HG03378 (cell line): ENCODE data around the gene CUL3.

Source experiments
- ATAC-seq: cut with Tn5 transposase; IDR thresholded peaks from one replicate; pipeline ENCODE4 v1.9.1; 2021; ENCODE audit warnings: mild to moderate bottlenecking, moderate library complexity; ENCODE audit not compliant: unreplicated experiment

Gene CUL3

DNA sequence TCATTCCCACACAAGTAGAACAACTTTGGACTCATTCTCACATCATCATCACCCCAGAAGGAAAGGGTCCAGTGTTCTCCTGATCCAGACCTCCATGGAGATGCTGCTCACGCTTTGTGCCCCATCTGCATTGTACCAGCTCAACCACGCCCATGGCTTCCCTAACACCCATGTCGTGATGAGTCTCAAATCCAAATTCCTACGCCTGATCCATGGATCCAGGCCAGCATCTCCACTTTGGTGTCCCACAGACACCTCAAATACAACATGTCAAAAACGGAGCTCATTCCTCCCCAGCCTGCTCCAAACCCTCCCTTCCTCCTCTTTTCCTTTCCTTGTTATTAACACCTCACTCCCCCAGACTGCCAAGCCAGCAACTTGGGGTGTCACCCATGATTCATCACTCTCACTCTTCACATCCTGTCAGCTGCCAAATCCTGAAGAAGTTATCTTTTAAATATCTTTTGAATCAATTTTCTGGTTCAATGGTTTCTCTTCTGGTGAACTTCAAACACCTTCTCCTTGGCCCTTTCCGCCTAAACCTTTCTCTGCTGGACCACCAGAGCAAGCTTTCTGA, 153.1 kb downstream of the CUL3 start:
- ATAC-seq, result no peak

DNA sequence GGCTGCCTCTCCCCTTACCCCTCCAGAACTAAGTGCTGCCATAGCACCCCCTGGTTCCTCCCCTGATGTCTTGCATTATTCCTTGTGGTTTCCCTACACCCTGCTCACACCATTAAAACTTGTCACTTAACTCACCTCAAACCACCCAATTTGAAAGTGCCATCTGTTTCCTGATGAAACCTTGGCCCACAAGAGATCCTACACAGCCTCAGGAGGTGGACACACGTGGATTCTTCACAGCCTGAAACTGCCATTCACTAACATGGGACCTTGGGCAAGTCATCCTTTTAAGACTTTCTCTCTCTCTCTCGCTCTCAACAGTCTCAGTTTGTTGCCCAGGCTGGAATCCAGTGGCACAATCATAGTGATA, 155.7 kb downstream of the CUL3 start:
- ATAC-seq, result no peak

DNA sequence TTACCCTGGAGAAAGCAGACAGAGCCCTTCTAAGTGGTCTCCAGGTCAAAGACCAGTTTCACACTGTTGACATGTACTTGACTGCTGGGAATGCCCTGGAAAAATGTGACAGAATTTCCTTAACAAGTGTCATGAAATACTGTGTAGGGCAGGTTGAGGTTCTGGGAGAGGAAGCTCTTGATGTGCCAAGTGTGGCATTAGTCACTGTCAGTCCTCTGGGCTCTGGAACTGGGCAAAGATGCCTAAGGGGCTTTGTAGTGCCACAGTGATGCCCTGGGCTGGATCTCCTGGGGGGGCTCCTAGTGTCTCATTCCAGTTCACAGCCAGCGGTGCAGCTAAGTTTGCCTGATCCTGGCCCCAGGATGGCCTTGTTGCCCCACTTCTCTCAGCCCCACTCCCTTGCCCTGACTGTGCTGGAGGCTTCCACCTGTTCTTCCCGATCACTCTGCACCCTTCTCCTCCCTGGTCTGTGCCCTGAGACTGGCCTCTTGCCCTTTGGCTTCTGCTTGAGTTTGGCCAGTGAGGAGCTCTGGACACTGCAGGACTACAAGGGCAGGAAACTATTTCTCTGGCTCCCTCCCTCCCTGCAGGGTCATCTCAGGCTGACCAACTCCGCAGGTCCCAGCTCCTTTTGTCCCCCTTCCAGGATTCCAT, 156.2 kb downstream of the CUL3 start:
- ATAC-seq, result no peak

GRCh38 chr2:224427471-224427870, 157.7 kb downstream of the CUL3 start:
- no peak for ATAC-seq

DNA sequence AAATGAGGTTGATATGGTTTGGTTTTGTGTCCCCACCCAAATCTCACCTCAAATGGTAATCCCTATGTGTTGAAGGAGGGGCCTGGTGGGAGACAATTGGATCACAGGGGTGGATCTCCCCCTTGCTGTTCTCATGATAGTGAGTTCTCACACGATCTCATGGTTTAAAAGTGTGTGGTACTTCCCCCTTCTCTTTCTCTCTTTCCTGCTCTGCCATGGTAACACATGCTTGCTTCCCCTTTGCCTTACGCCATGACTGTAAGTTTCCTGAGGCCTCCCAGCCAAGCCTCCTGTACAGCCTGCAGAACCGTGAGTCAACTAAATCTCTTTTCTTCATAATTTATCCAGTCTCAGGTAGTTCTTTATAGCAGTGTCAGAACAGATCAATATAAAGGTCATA, 158.5 kb downstream of the CUL3 start:
- ATAC-seq, result no peak

GRCh38 chr2:224421065-224421464, 164.1 kb downstream of the CUL3 start:
- no peak for ATAC-seq
